GM18507 (cell line): ENCODE results near the gene GLDC.
A peak's percentile ranks its signal among the peaks of the same experiment; 100 is the strongest.
"Not testable (repeated sequence)": the region's sequence is repeated elsewhere in the genome, so short reads cannot be mapped to it uniquely, and the experiment has no call there.

Experiments used
- DNase-seq: peaks from one replicate; pipeline ENCODE4 v3.0.0; 2011; ENCODE audit warnings: low read depth; ENCODE audit not compliant: insufficient read length; ENCODE audit errors: extremely low spot score
- FAIRE-seq: peaks from 2 replicates; lab custom pipeline; 2011; peaks lifted over from hg19 to GRCh38; lab: Jason Lieb, UNC

Gene GLDC

GRCh38 chr9:6667080-6667479 lies 21.6 kb upstream of the GLDC start:
- no peak for DNase-seq

DNA sequence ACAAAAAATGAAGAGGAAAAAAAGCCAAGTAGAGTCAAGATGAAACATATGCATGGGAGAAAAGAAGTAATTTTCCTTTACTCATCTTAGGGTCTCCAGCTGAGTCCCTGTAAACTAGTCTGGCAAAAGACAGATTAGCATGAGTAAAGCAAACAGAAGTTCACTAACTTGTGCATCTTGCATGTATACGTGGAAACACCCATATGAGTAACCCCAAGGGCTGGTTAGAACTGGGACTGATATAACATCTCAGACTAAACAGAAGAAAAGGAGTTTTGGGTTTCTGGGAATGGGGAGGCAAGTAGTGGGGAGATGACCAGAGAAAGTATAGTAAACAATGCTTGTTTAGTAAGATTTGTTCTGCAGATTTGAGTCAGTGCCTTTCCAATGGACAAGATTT lies 20.1 kb upstream of the GLDC start:
- FAIRE-seq (no peak), DNase-seq (no peak)

More at GRCh38 chr9:6667080-6667479, 21.6 kb upstream of the GLDC start:
- FAIRE-seq, result no peak

- FAIRE-seq (no peak), DNase-seq (no peak)
These were observed 18.7 kb upstream of the GLDC start for GRCh38 chr9:6664204-6664680.

DNA sequence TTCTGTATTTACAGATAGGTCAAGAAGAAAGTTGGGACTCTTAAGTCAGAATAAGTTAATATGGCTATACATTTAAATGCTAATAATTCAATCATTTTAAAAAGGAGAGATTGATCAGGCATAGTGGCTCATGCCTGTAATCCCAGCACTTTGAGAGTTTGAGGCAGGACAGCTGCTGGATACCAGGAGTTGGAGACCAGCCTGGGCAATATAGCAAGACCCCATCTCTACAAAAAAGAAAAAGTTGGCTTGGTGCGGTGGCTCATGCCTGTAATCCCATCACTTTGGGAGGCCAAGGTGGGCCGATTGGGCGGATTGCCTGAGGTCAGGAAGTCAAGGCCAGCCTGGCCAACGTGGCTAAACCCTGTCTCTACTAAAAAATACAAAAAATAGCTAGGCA lies 15.0 kb upstream of the GLDC start:
- no peak for DNase-seq
- FAIRE-seq, result no peak

GRCh38 chr9:6658628-6659353 lies 13.3 kb upstream of the GLDC start:
- FAIRE-seq, result no peak

DNA sequence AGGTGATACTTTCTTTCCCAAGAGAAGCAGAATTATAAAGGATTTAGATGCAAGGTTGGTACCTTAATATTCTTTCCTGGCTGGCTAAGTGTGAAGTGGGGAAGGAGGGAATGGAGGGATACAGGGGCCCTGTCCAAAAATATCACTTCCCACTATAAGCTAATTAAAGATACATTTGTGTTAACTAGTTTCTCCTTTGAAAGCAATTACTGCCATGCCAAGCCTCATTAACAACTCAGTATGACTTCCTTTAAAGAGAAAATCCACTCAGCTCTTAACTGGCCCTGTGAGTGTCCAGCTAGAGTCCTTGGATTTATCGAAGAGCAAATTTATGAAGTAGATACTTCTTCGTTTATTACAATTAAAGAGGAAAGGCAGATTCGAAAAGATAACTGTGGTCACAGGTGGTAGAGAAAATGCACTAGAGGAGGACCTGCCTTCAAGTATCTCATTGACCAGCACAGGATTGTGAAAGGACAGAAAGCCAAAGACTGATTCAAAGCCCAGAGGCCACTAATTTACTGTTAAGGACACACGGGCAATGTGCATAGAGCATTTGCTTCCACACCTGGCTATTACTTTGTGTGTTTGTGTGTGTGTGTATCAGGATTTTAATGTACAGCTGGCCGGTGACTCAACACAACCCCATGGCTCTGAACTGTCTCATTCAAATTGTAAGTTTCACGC lies 11.2 kb upstream of the GLDC start:
- FAIRE-seq (peak; percentile 36), DNase-seq (no peak)

More at GRCh38 chr9:6658628-6659353, 13.3 kb upstream of the GLDC start:
- no peak for DNase-seq

GRCh38 chr9:6655036-6655435 lies 9.5 kb upstream of the GLDC start:
- FAIRE-seq, result peak; percentile 96
- no peak for DNase-seq

- peak; percentile 62 for FAIRE-seq
- DNase-seq, result no peak
These were observed 736 bp upstream of the GLDC start for GRCh38 chr9:6646293-6646636.

GRCh38 chr9:6645105-6645354 lies 499 bp downstream of the GLDC start:
- DNase-seq, result not testable (repeated sequence)
- peak; percentile 38 for FAIRE-seq

DNA sequence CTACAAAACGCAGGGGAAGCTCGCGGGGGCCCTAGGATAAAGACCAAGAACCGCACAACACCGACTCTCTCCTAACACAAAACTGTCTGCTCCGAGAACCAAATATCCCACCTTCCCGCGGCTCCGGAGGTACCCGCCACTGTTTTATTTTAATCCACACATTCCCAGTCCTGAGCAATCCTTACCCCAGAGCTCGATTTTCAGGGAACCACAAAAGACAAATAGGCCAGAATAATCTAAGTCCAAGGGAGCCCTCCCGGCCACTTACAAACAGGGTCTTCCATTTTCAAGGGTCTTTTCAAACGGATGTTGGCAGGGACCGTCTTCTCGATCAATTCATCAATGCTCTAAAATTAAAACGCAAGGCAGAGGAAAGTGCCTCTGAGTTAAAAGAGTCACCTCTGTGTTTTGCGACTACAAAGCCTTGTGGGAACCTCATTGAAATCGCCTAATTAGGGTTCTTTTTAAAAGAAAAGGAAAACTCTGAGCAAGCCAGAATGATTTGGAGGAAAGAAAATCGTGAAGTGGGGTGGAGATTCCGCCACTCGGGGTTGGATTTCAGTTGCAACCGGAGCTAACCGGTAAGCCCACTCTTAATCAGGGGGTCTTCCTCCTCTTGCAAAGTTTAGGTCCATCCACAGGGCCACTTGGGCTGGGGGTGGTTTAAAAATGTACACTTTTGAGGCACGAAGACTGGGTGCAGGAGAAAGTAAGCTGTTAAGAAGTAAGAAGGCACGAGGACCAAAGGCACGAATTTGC lies 1.0 kb downstream of the GLDC start:
- DNase-seq (no peak), FAIRE-seq (peak; percentile 52)

- no peak for FAIRE-seq
These were observed 3.6 kb downstream of the GLDC start for GRCh38 chr9:6641961-6642360.

DNA sequence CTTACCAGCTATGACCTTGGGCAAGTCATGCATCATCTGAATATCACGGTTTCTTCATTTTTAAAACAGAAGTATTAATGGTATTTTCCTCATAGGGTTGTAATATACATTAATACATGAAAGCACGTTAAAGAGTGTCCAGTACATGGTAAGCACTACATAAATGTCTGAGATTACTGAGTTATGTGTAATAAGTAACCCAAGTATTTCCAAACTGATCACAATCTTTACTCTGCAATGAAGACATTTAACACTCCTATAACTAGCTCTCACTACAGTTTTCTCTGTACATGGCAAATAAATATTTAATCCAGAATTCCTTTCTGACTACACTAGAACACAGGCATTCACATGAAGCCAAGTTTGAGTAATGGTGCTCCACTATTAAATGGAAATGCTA lies 4.0 kb downstream of the GLDC start:
- FAIRE-seq (no peak), DNase-seq (no peak)

More at GRCh38 chr9:6641961-6642360, 3.6 kb downstream of the GLDC start:
- no peak for DNase-seq

DNA sequence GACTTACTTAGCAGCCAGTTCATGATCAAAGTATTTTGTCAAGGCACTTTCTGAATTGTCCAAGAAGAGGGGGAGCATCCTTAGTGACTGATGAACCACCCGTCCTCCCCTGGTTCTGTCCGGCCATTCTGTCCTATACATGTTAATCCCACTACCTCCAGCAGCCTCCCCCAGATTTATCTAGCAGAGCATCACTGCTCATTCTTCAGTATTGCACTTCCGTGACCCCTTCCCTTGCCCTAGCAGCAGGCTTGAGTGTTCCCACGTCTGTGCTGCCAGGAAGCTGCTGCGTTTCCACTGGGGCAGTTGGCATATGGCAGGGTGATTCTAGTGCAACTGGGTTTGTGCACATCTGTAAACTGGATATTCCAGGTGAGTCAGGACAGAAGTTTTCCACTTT lies 4.5 kb downstream of the GLDC start:
- DNase-seq (no peak), FAIRE-seq (no peak)

DNA sequence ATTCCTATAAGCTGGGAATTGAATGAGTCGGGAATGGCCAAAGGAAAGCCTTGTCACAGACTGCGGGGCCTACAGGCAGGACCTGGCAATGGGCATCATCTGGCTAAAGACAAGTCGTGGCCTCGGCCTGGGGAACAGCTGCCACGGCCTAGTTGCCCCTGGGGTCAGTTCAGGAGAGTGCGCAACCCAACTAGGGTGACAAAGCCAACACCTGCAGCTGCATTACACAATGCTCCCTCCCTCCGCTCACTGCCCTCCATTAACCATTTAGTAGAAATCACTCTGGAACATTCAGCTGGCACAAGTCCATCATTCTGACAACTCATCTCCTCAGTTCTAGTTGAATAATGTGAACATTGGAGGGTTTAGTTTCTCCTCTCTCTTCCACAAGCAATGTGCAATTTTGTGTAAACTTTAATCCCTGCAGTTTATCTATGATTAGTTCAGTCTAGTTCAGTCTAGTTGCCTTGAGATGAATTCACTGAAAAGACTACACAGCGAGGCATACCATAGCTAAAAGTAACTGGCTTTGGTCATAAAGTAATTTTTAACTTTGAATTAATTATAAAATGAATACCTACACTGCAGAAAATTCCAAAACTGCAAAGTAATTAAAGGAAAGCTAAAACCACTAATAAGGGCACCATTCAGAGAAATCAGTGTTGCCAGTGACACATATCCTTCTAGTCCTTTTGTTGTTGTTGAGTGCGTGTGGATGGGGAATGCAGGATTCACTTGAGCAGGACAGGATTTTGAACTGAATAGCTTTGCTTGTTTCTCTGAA lies 5.1 kb downstream of the GLDC start:
- FAIRE-seq (no peak), DNase-seq (no peak)

DNA sequence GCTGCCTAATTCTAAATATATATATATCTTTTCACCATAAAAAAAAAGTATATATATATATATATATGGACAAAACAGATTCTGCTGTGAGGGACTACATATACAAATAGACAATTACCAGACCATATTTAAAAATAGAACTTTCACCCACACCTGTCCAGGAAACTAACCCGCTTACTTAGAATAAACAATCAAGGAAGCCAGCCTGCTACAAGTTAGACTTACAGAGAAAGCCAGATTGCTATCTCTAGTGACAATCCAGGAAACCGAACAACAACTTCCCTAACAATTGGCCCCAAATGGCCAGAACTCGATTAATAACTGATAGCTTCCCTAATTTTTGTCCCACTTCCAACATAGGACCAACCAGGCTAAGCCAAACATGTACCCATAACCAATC lies 5.9 kb downstream of the GLDC start:
- DNase-seq (no peak), FAIRE-seq (no peak)

DNA sequence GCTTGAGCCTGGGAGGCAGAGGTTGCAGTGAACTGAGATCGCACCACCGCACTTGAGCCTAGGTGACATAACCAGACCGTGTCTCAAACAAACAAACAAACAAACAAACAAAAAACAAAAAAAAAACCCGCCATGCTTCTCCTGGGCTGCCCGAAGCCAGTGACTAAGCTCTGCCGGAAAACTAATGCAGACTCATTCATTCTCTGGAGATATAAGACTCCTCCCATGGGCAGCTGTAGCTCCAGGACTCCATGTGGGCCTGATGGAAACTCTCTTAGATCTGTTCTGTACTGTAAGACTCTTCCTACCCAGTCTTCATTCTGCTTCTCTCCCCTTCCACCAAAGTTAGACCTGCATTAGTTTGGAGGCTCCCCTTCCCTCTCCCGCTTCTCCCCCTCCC lies 11.1 kb downstream of the GLDC start:
- DNase-seq (no peak), FAIRE-seq (no peak)

GRCh38 chr9:6633378-6633777 lies 12.2 kb downstream of the GLDC start:
- no peak for DNase-seq
- peak; percentile 64 for FAIRE-seq

- FAIRE-seq (peak; percentile 100), DNase-seq (peak; percentile 72)
These were observed 12.9 kb downstream of the GLDC start for GRCh38 chr9:6632516-6633183.

DNA sequence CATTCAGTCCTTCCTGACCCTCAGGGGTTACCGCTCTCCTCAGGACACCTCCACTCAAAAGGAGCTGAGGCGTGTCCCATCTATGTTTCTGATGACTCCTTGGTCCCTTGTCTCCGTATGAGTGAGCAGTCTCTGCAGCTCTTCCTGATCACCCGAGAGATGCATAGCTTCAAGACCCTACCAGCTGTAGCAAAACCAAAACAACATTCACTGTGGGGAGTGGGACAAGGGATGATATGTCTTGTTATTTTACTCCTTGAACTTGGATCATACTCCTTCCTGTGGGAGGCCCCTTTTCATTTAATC lies 14.4 kb downstream of the GLDC start:
- DNase-seq, result no peak
- FAIRE-seq, result no peak
